Measurements from ENCODE around the gene GPR161. TPM values are rescaled to one million over a fixed set of nuclear protein-coding genes. Genes with fewer than 3 reads are reported as not detected.
"Not testable (repeated sequence)": the region's sequence is repeated elsewhere in the genome, so short reads cannot be mapped to it uniquely, and the experiment has no call there.

Gene GPR161
- total RNA-seq, 2 experiments from 2014 or later: not detected

- no peaks in the 10 kb centered on the region for H3K27me3 ChIP-seq (ENCODE audit: control insufficient read depth in 1 of 2, insufficient read depth in 2 of 2, low read length in 2 of 2)
- no peak for DNase-seq
- Mint-ChIP-seq H3K27ac (no peak overlapping the region), H3K4me1 (ENCODE audit: low read depth) (peaks cover under 1% of the 10 kb centered on the region), H3K9me3 (no peaks in the 10 kb centered on the region), H3K36me3 (ENCODE audit: low read depth) (peaks cover 20% of the 10 kb centered on the region), H3K4me3 (no peak overlapping the region), H3K27me3 (no peaks in the 10 kb centered on the region)
- H3K4me1 ChIP-seq (ENCODE audit: insufficient read depth, low read length): no peaks in the 10 kb centered on the region
- no peaks in the 10 kb centered on the region for H3K9me3 ChIP-seq (ENCODE audit: control insufficient read depth in 1 of 2, insufficient read depth in 1 of 2, low read length in 2 of 2)
- ATAC-seq (ENCODE audit: poor library complexity): no peak
- H3K36me3 ChIP-seq (ENCODE audit: insufficient read depth, low read length): peaks cover 9% of the 10 kb centered on the region
- H3K27ac ChIP-seq (ENCODE audit: low read depth in 1 of 2, low read length in 2 of 2): no peak overlapping the region
- ChIA-PET CTCF (interaction anchor here (1.7 kb wide), 1 partner anchor 10 kb away, joined by 4 read pairs; no protein-coding TSS in a partner anchor), POLR2A (no interaction called here)
- no peak overlapping the region for H3K4me3 ChIP-seq (ENCODE audit: low read length)
- TF ChIP-seq CTCF (IDR thresholded peaks at IDR 0.05): no peak
- intact Hi-C loops (cut with DNase I, micrococcal nuclease): no loop called here
Measured at GRCh38 chr1:168057921-168058320, 78.8 kb downstream of the GPR161 start.

GRCh38 chr1:168057355-168057754, 79.4 kb downstream of the GPR161 start:
- ATAC-seq (ENCODE audit: poor library complexity): no peak
- H3K27me3 ChIP-seq (ENCODE audit: control insufficient read depth in 1 of 2, insufficient read depth in 2 of 2, low read length in 2 of 2): no peaks in the 10 kb centered on the region
- Mint-ChIP-seq H3K9me3 (no peaks in the 10 kb centered on the region), H3K36me3 (ENCODE audit: low read depth) (peaks cover 26% of the 10 kb centered on the region), H3K27ac (no peak overlapping the region), H3K4me3 (no peak overlapping the region), H3K4me1 (ENCODE audit: low read depth) (peaks cover 6% of the 10 kb centered on the region), H3K27me3 (no peaks in the 10 kb centered on the region)
- no peak for DNase-seq
- no peaks in the 10 kb centered on the region for H3K9me3 ChIP-seq (ENCODE audit: control insufficient read depth in 1 of 2, insufficient read depth in 1 of 2, low read length in 2 of 2)
- intact Hi-C loops (cut with DNase I, micrococcal nuclease): no loop called here
- H3K36me3 ChIP-seq (ENCODE audit: insufficient read depth, low read length): peaks cover 9% of the 10 kb centered on the region
- H3K4me1 ChIP-seq (ENCODE audit: insufficient read depth, low read length): no peaks in the 10 kb centered on the region
- ChIA-PET POLR2A (no interaction called here), CTCF (interaction anchor here (0.6 to 1.7 kb wide), 2 partner anchors 10 to 20 kb away, joined by 4 read pairs; no protein-coding TSS in a partner anchor)
- no peak overlapping the region for H3K4me3 ChIP-seq (ENCODE audit: low read length)
- TF ChIP-seq CTCF (IDR thresholded peaks at IDR 0.05): no peak
- no peak overlapping the region for H3K27ac ChIP-seq (ENCODE audit: low read depth in 1 of 2, low read length in 2 of 2)

- peak; percentile 70 for ATAC-seq (ENCODE audit: poor library complexity)
- intact Hi-C loops (cut with DNase I, micrococcal nuclease); H3K4me3 ChIP-seq (ENCODE audit: low read length); DNase-seq; H3K27me3 Mint-ChIP-seq; H3K4me1 Mint-ChIP-seq (ENCODE audit: low read depth); H3K4me1 ChIP-seq (ENCODE audit: insufficient read depth, low read length); H3K36me3 ChIP-seq (ENCODE audit: insufficient read depth, low read length); H3K9me3 ChIP-seq (ENCODE audit: control insufficient read depth in 1 of 2, insufficient read depth in 1 of 2, low read length in 2 of 2); H3K27ac ChIP-seq (ENCODE audit: low read depth in 1 of 2, low read length in 2 of 2); H3K27me3 ChIP-seq (ENCODE audit: control insufficient read depth in 1 of 2, insufficient read depth in 2 of 2, low read length in 2 of 2); H3K4me3 Mint-ChIP-seq; CTCF ChIA-PET; POLR2A ChIA-PET; H3K27ac Mint-ChIP-seq; H3K9me3 Mint-ChIP-seq: not testable (repeated sequence)
- H3K36me3 Mint-ChIP-seq (ENCODE audit: low read depth): peaks cover 32% of the 10 kb centered on the region
Measured at GRCh38 chr1:168056152-168056551, 80.6 kb downstream of the GPR161 start.

DNA sequence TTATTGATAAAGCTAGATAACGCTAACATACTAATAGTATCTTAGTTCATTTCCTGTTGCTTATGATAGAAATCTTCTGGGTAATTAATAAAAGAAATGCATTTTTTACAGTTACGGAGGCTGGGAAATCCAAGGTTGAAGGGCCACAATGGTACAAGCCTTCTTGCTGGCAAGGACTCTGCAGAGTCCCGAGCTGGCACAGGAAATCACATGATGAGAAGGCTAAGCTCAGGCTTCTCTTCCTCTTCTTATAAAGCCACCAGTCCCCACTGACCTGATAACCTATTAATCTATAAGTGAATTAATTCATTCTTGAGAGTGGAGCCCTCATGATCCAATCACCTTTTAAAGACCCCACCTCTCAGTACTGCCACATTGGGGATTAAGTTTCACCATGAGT, 82.6 kb downstream of the GPR161 start:
- TF ChIP-seq CTCF (IDR thresholded peaks at IDR 0.05): no peak
- no peak overlapping the region for H3K27ac Mint-ChIP-seq
- intact Hi-C loops (cut with DNase I, micrococcal nuclease): no loop called here
- Histone ChIP-seq H3K4me3 (ENCODE audit: low read length) (no peak overlapping the region), H3K9me3 (ENCODE audit: control insufficient read depth in 1 of 2, insufficient read depth in 1 of 2, low read length in 2 of 2) (no peaks in the 10 kb centered on the region), H3K36me3 (ENCODE audit: insufficient read depth, low read length) (peaks cover 9% of the 10 kb centered on the region), H3K27me3 (ENCODE audit: control insufficient read depth in 1 of 2, insufficient read depth in 2 of 2, low read length in 2 of 2) (no peaks in the 10 kb centered on the region), H3K27ac (ENCODE audit: low read depth in 1 of 2, low read length in 2 of 2) (no peak overlapping the region), H3K4me1 (ENCODE audit: insufficient read depth, low read length) (no peaks in the 10 kb centered on the region)
- CTCF ChIA-PET: no interaction called here
- POLR2A ChIA-PET: interaction anchor here (1.3 kb wide), 1 partner anchor 118 kb away, joined by 3 read pairs; no protein-coding TSS in a partner anchor
- no peak overlapping the region for H3K4me3 Mint-ChIP-seq
- no peak for ATAC-seq (ENCODE audit: poor library complexity)
- no peaks in the 10 kb centered on the region for H3K27me3 Mint-ChIP-seq
- peaks cover 6% of the 10 kb centered on the region for H3K4me1 Mint-ChIP-seq (ENCODE audit: low read depth)
- peaks cover 43% of the 10 kb centered on the region for H3K36me3 Mint-ChIP-seq (ENCODE audit: low read depth)
- no peaks in the 10 kb centered on the region for H3K9me3 Mint-ChIP-seq
- DNase-seq: no peak
